C4-2B (cell line): ENCODE data around the gene PTPMT1.

Experiments
- CTCF ChIP-seq: fragments of 450-650 bp; conservative IDR thresholded peaks from 2 replicates; pipeline ENCODE4 v1.5.1; 2017; ENCODE audit warnings: mild to moderate bottlenecking
- ZFX ChIP-seq: fragments of 450-650 bp; IDR thresholded peaks from 2 replicates; pipeline ENCODE4 v1.6.1; 2017

- TF ChIP-seq CTCF (no peak), ZFX (no peak)
These were observed 29.6 kb downstream of the PTPMT1 start for GRCh38 chr11:47595029-47595428.
